Measurements from ENCODE around the gene RD3L. TPM values are rescaled to one million over a fixed set of nuclear protein-coding genes. Genes with fewer than 3 reads are reported as not detected.

RD3L gene
- total and polyA plus RNA-seq, 4 donors: 0.08 TPM; not detected in 3

- Histone ChIP-seq H3K36me3 (ENCODE audit: control insufficient read depth in 4 of 4, insufficient read depth in 4 of 4, low read length in 4 of 4) (no peaks in the 10 kb centered on the region), H3K9me3 (ENCODE audit: control insufficient read depth in 4 of 4, insufficient read depth in 3 of 4, low read length in 3 of 4) (no peaks in the 10 kb centered on the region), H3K27ac (ENCODE audit: low read depth in 1 of 2, low read length in 1 of 2) (no peak overlapping the region), H3K4me3 (no peak overlapping the region), H3K9ac (ENCODE audit: insufficient read depth in 1 of 2, low read length in 2 of 2) (no peak overlapping the region), H3K27me3 (ENCODE audit: control insufficient read depth in 3 of 3, insufficient read depth in 3 of 3, low read length in 2 of 3) (no peaks in the 10 kb centered on the region), H3K4me1 (ENCODE audit: control insufficient read depth in 5 of 5, insufficient read depth in 5 of 5, low read length in 5 of 5) (peaks cover 0 to 3% (median 0%) of the 10 kb centered on the region in 5 donors)
- WGBS, 2 donors: 54 to 58% methylated on average over 11 of the region's 11 CpGs
- ATAC-seq (ENCODE audit: insufficient read depth, low FRiP score) (no peak), DNase-seq (peak in 2 of 3 donors; percentile 10 to 23)
- TF ChIP-seq CTCF (IDR thresholded peaks at IDR 0.05; ENCODE audit: control extremely low read depth, extremely low read depth): no peak
These were observed 18.2 kb upstream of the RD3L start for GRCh38 chr14:103960457-103961055.

GRCh38 chr14:103949131-103949790 lies 6.9 kb upstream of the RD3L start:
- Histone ChIP-seq H3K9ac (ENCODE audit: insufficient read depth in 1 of 2, low read length in 2 of 2) (no peak overlapping the region), H3K27me3 (ENCODE audit: control insufficient read depth in 3 of 3, insufficient read depth in 3 of 3, low read length in 2 of 3) (no peaks in the 10 kb centered on the region), H3K4me3 (no peak overlapping the region), H3K36me3 (ENCODE audit: control insufficient read depth in 4 of 4, insufficient read depth in 4 of 4, low read length in 4 of 4) (no peaks in the 10 kb centered on the region), H3K4me1 (ENCODE audit: control insufficient read depth in 5 of 5, insufficient read depth in 5 of 5, low read length in 5 of 5) (peaks cover 0 to 2% (median 0%) of the 10 kb centered on the region in 5 donors), H3K27ac (ENCODE audit: low read depth in 1 of 2, low read length in 1 of 2) (no peak overlapping the region), H3K9me3 (ENCODE audit: control insufficient read depth in 4 of 4, insufficient read depth in 3 of 4, low read length in 3 of 4) (no peaks in the 10 kb centered on the region)
- TF ChIP-seq CTCF (IDR thresholded peaks at IDR 0.05; ENCODE audit: control extremely low read depth, extremely low read depth): no peak
- ATAC-seq (ENCODE audit: insufficient read depth, low FRiP score): no peak
- peak in 2 of 3 donors; percentile 72 to 84 for DNase-seq
- WGBS, 2 donors: 64 to 69% methylated on average over 5 of the region's 5 CpGs

- Histone ChIP-seq H3K4me1 (ENCODE audit: control insufficient read depth in 5 of 5, insufficient read depth in 5 of 5, low read length in 5 of 5) (peaks cover 0 to 5% (median 0%) of the 10 kb centered on the region in 5 donors), H3K27ac (ENCODE audit: low read depth in 1 of 2, low read length in 1 of 2) (no peak overlapping the region), H3K4me3 (no peak overlapping the region), H3K27me3 (ENCODE audit: control insufficient read depth in 3 of 3, insufficient read depth in 3 of 3, low read length in 2 of 3) (no peaks in the 10 kb centered on the region), H3K9ac (ENCODE audit: insufficient read depth in 1 of 2, low read length in 2 of 2) (no peak overlapping the region), H3K36me3 (ENCODE audit: control insufficient read depth in 4 of 4, insufficient read depth in 4 of 4, low read length in 4 of 4) (no peaks in the 10 kb centered on the region), H3K9me3 (ENCODE audit: control insufficient read depth in 4 of 4, insufficient read depth in 3 of 4, low read length in 3 of 4) (no peaks in the 10 kb centered on the region)
- TF ChIP-seq CTCF (IDR thresholded peaks at IDR 0.05; ENCODE audit: control extremely low read depth, extremely low read depth): no peak
- DNase-seq: no peak
- no peak for ATAC-seq (ENCODE audit: insufficient read depth, low FRiP score)
- WGBS, 2 donors: 82 to 90% methylated on average over 2 of the region's 2 CpGs
These were observed 6.1 kb upstream of the RD3L start for GRCh38 chr14:103948442-103948841.

Data from lung (tissue), 12 donors.